ENCODE data around the gene ZDHHC4. TPM values are rescaled to one million over a fixed set of nuclear protein-coding genes. Genes with fewer than 3 reads are reported as not detected.
"Not testable (repeated sequence)": the region's sequence is repeated elsewhere in the genome, so short reads cannot be mapped to it uniquely, and the experiment has no call there.

ZDHHC4 gene
- total RNA-seq, 1 donor from 2014 or later, result 5.1 TPM

DNA sequence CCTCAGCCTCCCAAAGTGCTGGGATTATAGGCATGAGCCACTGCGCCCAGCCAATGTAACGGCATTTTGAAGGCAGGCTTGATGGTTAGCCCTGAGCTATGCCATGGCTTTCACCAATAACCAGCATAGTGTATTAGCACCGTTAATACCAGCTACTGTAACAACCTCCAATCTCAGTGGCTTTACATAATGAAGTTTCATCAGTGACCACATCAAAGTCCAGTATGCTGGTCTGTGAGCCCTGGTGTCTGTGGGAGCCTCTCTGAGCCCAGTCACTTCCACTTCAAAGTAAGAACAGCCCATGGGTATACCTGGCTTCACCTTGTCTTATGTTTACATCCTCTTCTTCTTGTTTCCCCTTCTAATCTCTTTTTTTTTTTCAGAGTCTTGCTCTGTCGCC is 11.6 kb upstream of the ZDHHC4 start:
- Histone ChIP-seq H3K9me3 (no peaks in the 10 kb centered on the region), H3K27me3 (no peaks in the 10 kb centered on the region), H3K36me3 (no peaks in the 10 kb centered on the region), H3K4me3 (no peak overlapping the region), H3K4me1 (no peaks in the 10 kb centered on the region), H3K27ac (no peak overlapping the region)
- intact Hi-C loops (cut with DNase I), result no loop called here
- TF ChIP-seq, protein P1, sequence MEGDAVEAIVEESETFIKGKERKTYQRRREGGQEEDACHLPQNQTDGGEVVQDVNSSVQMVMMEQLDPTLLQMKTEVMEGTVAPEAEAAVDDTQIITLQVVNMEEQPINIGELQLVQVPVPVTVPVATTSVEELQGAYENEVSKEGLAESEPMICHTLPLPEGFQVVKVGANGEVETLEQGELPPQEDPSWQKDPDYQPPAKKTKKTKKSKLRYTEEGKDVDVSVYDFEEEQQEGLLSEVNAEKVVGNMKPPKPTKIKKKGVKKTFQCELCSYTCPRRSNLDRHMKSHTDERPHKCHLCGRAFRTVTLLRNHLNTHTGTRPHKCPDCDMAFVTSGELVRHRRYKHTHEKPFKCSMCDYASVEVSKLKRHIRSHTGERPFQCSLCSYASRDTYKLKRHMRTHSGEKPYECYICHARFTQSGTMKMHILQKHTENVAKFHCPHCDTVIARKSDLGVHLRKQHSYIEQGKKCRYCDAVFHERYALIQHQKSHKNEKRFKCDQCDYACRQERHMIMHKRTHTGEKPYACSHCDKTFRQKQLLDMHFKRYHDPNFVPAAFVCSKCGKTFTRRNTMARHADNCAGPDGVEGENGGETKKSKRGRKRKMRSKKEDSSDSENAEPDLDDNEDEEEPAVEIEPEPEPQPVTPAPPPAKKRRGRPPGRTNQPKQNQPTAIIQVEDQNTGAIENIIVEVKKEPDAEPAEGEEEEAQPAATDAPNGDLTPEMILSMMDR (IDR thresholded peaks at IDR 0.05), result no peak
- DNase-seq (ENCODE audit: low spot score in 2 of 2), result no peak

DNA sequence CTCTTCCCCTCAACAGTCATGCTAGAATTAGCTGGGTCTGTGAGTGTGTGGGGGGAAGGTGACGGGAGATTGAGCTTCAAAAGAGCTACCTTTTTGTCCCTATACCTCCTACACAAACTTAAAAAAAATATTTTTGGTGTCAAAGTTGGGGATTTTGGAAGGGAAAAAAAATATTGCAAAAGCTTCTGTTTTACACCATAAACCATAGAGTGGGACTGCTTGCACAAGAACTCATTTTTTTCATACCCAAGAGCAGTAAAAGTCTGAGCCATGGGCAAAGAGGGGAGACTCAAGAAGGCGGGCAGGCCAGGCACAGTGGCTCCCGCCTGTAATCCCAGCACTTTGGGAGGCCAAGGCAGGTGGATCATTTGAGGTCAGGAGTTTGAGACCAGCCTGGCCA is 9.4 kb upstream of the ZDHHC4 start:
- H3K27ac ChIP-seq, result no peak overlapping the region
- intact Hi-C loops (cut with DNase I), result no loop called here
- H3K36me3 ChIP-seq, result no peaks in the 10 kb centered on the region
- no peak for DNase-seq (ENCODE audit: low spot score in 2 of 2)
- TF ChIP-seq, protein P1 (IDR thresholded peaks at IDR 0.05), result no peak
- no peaks in the 10 kb centered on the region for H3K9me3 ChIP-seq
- no peaks in the 10 kb centered on the region for H3K4me1 ChIP-seq
- H3K4me3 ChIP-seq, result no peak overlapping the region
- H3K27me3 ChIP-seq, result no peaks in the 10 kb centered on the region

DNA sequence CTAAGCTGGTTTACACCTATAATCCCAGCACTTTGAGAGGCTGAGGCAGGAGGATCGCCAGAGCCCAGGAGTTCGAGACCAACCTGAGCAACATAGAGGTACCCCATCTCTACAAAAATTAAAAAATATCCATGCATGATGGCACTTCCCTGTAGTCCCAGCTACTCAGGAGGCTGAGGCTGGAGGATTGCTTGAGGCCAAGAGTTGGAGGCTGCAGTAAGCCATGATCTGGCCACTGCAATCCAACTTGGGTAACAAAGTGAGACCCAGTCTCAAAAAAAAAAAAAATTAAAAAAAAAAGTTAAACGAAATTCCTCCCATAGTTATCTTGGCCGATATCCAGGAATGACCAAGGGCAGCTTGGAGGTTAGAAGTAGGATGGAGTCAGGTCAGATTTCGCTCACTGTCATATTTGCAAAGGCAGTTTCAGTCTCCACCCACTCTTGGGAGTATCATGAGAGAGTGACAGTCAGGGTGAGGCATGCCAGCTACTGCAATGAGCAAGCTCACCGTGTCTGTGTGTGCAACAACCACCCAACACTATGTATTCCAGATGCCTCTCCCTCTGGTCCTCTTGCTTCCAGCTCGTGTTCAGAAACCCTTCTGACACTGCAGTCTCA is 6.0 kb upstream of the ZDHHC4 start:
- Histone ChIP-seq H3K27ac (no peak overlapping the region), H3K27me3 (no peaks in the 10 kb centered on the region), H3K4me1 (no peaks in the 10 kb centered on the region), H3K9me3 (no peaks in the 10 kb centered on the region), H3K4me3 (no peak overlapping the region), H3K36me3 (no peaks in the 10 kb centered on the region)
- TF ChIP-seq, protein P1 (IDR thresholded peaks at IDR 0.05), result no peak
- no peak for DNase-seq (ENCODE audit: low spot score in 2 of 2)
- intact Hi-C loops (cut with DNase I), result no loop called here

DNA sequence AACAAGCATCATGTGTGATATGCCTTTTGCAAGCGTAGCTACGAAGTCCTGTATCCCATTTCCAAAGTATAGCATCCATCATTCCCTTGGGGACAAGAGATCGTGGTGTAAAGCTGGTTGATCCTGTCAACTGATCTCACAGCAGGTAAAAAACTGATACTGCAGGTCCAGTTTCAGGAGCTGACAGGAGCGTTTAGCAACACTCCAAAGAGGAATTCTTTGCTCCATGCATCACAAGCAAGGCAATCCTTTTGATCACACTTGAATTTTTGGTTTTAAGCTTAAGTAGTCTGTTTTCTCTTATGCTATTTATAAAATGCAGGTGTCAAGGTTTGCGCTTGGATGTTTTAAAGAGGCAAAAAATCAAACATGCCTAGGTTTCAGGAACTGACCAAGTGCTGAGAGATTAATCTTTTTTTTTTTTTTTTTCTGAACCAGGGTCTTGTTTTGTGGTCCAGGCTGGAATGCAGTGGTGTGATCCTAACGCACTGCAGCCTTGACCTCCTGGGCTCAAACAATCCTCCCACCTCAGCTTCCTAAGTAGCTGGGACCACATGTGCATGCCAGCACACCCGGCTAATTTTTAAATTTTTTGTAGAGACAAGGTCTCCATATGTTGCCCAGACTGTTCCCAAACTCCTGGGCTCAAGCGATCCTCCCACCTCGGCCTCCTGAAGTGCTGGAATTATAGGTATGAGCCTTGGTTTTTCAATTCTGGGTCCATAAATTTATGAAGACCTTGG is 1.8 kb upstream of the ZDHHC4 start:
- intact Hi-C loops (cut with DNase I), result loop anchor here (5.0 kb wide), 1 partner anchor 132 kb away; the partner anchor contains the start of gene ZNF12
- Histone ChIP-seq H3K36me3 (peaks cover 0 to 4% of the 10 kb centered on the region in 2 donors), H3K27me3 (no peaks in the 10 kb centered on the region), H3K27ac (no peak overlapping the region), H3K4me3 (no peak overlapping the region), H3K4me1 (peaks cover 0 to 7% of the 10 kb centered on the region in 2 donors), H3K9me3 (no peaks in the 10 kb centered on the region)
- TF ChIP-seq, protein P1 (IDR thresholded peaks at IDR 0.05), result no peak
- DNase-seq (ENCODE audit: low spot score in 2 of 2), result no peak

DNA sequence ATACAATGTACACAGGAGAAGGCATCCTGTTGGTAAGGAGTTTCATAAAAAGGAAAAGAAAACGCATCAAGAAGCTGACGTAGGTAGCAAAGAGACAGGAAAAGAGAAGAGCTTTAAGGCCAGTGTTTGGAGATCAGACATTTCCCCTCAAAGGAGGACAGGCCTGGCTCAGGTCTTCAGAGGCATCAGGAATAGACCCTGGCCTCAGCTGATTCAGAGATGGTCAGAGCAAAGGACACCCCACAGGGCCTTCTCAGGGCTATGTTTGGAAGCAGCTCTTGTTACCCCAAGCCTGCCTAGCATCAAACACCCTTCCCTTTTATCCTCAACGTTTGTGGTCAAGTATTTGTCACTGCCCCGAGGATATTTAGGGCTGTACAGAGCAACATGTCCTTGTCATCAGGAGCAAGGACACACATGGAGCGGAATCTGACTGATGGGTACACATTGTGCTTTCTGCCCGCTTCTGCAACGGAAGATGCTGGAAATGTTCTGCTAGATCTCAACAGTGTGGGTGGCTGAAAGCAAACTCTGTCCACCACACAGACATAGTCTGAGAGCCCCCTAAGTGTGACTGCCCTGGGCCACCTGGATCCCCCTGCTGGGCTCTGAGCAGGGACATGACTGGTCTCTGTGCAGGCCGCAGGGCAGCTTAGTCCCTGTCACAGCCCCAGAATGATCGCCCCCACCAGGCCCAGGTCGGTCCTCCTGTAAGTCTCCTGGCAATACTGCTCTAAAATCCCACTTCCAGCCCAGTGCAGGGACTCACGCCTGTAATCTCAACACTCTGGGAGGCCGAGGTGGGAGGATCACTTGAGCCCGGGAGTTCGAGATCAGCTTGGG is 1.0 kb upstream of the ZDHHC4 start:
- peak overlapping the region in 1 of 2 donors; percentile 94 for H3K27ac ChIP-seq

DNA sequence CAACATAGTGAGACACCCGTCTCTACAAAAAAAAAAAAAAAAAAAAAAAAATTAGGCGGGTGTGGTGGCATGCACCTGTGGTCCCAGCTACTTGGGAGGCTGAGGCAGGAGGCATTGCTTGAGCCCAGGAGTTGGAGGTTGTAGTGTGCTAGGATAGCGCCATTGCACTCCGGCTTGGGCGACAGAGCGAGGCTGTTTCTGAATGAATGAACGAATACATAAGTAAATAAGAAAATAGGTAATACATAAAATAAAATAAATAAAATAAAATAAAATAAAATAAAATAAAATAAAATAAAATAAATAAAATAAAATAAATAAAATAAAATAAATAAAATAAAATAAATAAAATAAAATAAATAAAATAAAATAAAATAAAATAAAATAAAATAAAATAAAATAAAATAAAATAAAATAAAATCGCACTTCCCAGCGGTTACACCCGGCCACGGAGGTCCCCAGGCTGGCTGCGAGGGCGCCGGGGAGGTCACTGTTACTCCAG is 336 bp upstream of the ZDHHC4 start:
- not testable (repeated sequence) for H3K9me3 ChIP-seq; DNase-seq (ENCODE audit: low spot score in 2 of 2); H3K27me3 ChIP-seq; H3K4me1 ChIP-seq
- H3K27ac ChIP-seq, result peak overlapping the region; percentile 89 to 94
- intact Hi-C loops (cut with DNase I), result loop anchor here (5.0 kb wide), 1 partner anchor 130 kb away; the partner anchor contains the start of gene ZNF12
- peak overlapping the region; percentile 61 to 69 for H3K4me3 ChIP-seq
- peaks cover 5 to 19% of the 10 kb centered on the region in 2 donors for H3K36me3 ChIP-seq

More for the DNA sequence above, 1.0 kb upstream of the ZDHHC4 start:
- Histone ChIP-seq H3K27me3 (no peaks in the 10 kb centered on the region), H3K36me3 (peaks cover 0 to 12% of the 10 kb centered on the region in 2 donors), H3K9me3 (no peaks in the 10 kb centered on the region), H3K4me3 (peak overlapping the region in 1 of 2 donors; percentile 69), H3K4me1 (peaks cover 0 to 7% of the 10 kb centered on the region in 2 donors)
- DNase-seq (ENCODE audit: low spot score in 2 of 2), result no peak
- TF ChIP-seq, protein P1 (IDR thresholded peaks at IDR 0.05), result no peak
- intact Hi-C loops (cut with DNase I), result loop anchor here (5.0 kb wide), 1 partner anchor 131 kb away; the partner anchor contains the start of gene ZNF12

Data from ascending aorta (tissue), 2 donors.